H1 (cell line): ENCODE measurements around the gene OTOF. TPM values are rescaled to one million over a fixed set of nuclear protein-coding genes. Genes with fewer than 3 reads are reported as not detected.

Source experiments
- E2F6 ChIP-seq: IDR thresholded peaks from 2 replicates; pipeline ENCODE4 v1.6.1; 2012; ENCODE audit warnings: inconsistent platforms
- EP300 ChIP-seq, 2 experiments: IDR thresholded peaks; 1 replicate in 1 of 2; 2 replicates in 1 of 2; pipeline ENCODE4 v1.6.1; 2011 to 2012; ENCODE audit warnings: low read depth in 2 of 2, low read length in 2 of 2, mild to moderate bottlenecking in 2 of 2, borderline replicate concordance in 1 of 2, inconsistent platforms in 1 of 2, moderate library complexity in 1 of 2
- RFX5 ChIP-seq: IDR thresholded peaks from 2 replicates; pipeline ENCODE4 v1.6.1; 2011; ENCODE audit warnings: low read depth, low read length, improper control_type of control experiment, borderline replicate concordance
- polyA plus RNA-seq, 7 experiments: library from polyadenylated mRNA; depleted of rRNA in 3 of 7; stranded (reverse) in 5 of 7; unstranded in 2 of 7; fragments of >200 nt in 5 of 7; fragments of 200-250 nt in 2 of 7; gene quantifications; 1 replicate in 5 of 7; 2 replicates in 1 of 7; 4 replicates in 1 of 7; pipeline versions ENCODE4 v1.2.1 to v1.2.3, GENCODE V29; 2011 to 2013; ENCODE audit warnings: missing spikeins in 2 of 7, mixed read lengths in 2 of 7
- total RNA-seq: library from RNA; stranded (reverse); fragmentation: NEBNext Ultra II Directional; extraction: Animal tissue kit (Norgen Biotek cat#: 25700); gene quantifications from 2 replicates; pipeline ENCODE4 v1.2.1, GENCODE V29; 2021

The OTOF gene
- total and polyA plus RNA-seq, 2 of the 8 experiments (the other 6 are each of a cell fraction or from before 2014, with no cell fraction given), result 0.06 TPM; not detected in 1

DNA sequence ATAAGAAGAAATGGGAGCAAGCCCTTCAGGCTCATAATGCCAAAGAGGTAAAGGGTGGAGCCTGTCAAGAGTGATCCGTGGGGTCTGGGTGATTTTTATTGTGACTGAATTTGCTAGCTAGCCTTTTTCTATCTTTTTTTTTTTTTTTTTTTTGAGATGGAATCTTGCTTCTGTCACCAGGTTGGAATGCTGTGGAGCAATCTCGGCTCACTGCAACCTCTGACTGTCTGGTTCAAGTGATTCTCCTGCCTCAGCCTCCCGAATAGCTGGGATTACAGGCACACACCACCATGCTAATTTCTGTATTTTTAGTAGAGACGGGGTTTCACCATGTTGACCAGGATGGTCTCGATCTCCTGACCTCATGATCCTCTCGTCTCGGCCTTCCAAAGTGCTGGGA is 47.1 kb downstream of the OTOF start (continued):
- no peak for TF ChIP-seq EP300 (IDR thresholded peaks at IDR 0.05; ENCODE audit: borderline replicate concordance in 1 of 2, low read depth in 2 of 2, low read length in 2 of 2)
- no peak for TF ChIP-seq E2F6
- no peak for TF ChIP-seq RFX5
